Activated CD4-positive, alpha-beta T cell treated with anti-CD3 and anti-CD28 coated beads for 24 hours (primary cell): ENCODE measurements around the gene RAB40B.
"Not testable (repeated sequence)": the region's sequence is repeated elsewhere in the genome, so short reads cannot be mapped to it uniquely, and the experiment has no call there.

Experiments used
- DNase-seq, 2 donors: peaks; one replicate each; pipeline ENCODE4 v3.0.0-alpha.2; 2020; ENCODE audit warnings: low read depth in 2 of 2

RAB40B gene, protein sequence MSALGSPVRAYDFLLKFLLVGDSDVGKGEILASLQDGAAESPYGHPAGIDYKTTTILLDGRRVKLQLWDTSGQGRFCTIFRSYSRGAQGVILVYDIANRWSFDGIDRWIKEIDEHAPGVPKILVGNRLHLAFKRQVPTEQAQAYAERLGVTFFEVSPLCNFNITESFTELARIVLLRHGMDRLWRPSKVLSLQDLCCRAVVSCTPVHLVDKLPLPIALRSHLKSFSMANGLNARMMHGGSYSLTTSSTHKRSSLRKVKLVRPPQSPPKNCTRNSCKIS

GRCh38 chr17:82698065-82698973 lies at the start of gene RAB40B:
Gene RAB40B, minus strand, starts transcription at chr17:82698698. Its CDS starts 102 bp downstream, at chr17:82698596.
- DNase-seq: peak; percentile 95 to 96

GRCh38 chr17:82745524-82745923 lies 47.0 kb upstream of the RAB40B start:
- no peak for DNase-seq

GRCh38 chr17:82744736-82745135 lies 46.2 kb upstream of the RAB40B start:
- not testable (repeated sequence) for DNase-seq

GRCh38 chr17:82743344-82744219 lies 45.1 kb upstream of the RAB40B start:
- no peak for DNase-seq

- no peak for DNase-seq
Observed at GRCh38 chr17:82740906-82741759, 42.6 kb upstream of the RAB40B start.

GRCh38 chr17:82737967-82738877 lies 39.7 kb upstream of the RAB40B start:
- no peak for DNase-seq

- DNase-seq: no peak
Observed at GRCh38 chr17:82736511-82737185, 38.1 kb upstream of the RAB40B start.

- no peak for DNase-seq
Observed at GRCh38 chr17:82734987-82735866, 36.7 kb upstream of the RAB40B start, which contains the start of gene FN3K. Gene FN3K, plus strand, starts transcription at chr17:82735615. Its CDS starts 22 bp downstream, at chr17:82735637.

DNA sequence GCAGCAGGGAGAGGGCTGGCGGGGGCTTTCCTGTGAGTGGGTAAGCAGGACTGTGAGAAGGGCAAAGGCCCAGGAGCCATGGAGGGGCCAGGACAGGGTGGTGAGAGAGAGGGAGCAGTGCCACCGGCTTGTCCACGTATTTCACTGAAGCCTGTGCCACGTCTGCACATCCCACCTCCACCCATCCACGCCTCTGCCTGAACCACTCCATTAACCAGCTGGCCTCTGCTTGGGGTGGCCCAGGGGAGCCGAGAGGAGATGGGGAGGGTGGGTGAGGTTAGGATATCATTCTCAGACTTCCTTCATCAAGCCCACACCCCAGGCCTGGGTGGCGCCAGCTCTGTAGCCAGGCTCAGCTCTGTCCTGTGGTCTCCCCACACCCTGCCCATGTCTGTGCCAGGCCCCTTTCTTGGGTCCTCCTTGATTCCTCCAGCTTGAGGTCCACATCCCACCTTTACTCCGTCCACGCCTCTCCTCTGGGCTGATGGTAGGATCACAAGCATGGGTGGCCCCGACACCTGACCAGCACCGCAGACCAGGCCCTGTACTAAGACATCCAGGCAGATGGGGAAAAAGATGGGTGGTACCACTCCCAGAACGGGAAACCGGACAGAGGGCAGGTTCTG lies 33.7 kb upstream of the RAB40B start:
- no peak for DNase-seq

DNA sequence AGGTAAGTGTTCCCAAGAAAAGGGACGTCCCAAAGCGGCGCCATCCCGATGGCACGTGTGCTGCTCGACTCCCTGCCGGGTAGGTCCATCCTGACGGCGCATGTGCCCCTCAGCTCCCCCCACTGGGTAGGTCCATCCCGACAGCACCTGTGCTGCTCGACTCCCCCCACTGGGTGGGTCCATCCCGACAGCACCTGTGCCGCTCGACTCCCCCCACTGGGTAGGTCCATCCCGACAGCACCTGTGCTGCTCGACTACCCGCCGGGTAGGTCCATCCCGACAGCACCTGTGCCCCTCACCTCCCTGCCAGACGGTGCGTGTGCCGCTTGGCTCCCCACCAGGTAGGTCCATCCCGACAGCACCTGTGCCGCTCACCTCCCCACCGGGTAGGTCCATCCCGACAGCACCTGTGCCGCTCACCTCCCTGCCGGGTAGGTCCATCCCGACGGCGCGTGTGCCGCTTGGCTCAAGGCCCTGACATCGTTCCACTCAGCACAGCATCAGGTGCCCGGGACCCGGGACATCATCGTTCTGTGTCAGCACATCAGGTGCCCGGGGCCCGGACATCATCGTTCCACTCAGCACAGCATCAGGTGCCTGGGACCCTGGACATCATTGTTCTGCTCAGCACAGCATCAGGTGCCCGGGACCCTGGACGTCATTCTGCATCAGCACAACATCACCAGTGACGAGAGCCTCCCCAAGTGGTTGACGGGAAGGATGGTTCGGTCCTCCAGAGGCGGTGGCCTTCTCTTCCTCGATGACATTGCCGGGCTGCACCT lies 31.2 kb upstream of the RAB40B start:
- DNase-seq: no peak

- DNase-seq: no peak
Observed at GRCh38 chr17:82726427-82726826, 27.9 kb upstream of the RAB40B start.

GRCh38 chr17:82723169-82723807 lies 24.8 kb upstream of the RAB40B start:
- DNase-seq: no peak

- no peak for DNase-seq
Observed at GRCh38 chr17:82722341-82723013, 24.0 kb upstream of the RAB40B start.

DNA sequence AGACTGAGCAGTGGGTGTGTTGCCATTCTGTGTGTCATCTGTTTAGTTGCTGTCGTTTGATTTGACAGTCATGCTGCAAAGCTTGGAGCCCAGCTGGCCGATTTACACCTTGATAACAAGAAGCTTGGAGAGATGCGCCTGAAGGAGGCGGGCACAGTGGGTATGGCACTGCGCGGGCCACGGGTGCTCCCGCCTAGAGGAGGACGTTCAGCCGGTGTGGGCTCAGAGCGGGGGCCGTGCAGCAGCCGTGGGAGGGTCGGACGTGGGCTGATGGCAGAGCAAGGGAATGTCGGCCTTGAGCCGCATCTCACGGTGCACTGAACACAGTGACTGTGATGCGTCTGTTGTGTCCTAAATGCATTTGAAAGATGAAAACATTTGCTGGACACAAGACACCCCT lies 21.7 kb upstream of the RAB40B start:
- DNase-seq: no peak

DNA sequence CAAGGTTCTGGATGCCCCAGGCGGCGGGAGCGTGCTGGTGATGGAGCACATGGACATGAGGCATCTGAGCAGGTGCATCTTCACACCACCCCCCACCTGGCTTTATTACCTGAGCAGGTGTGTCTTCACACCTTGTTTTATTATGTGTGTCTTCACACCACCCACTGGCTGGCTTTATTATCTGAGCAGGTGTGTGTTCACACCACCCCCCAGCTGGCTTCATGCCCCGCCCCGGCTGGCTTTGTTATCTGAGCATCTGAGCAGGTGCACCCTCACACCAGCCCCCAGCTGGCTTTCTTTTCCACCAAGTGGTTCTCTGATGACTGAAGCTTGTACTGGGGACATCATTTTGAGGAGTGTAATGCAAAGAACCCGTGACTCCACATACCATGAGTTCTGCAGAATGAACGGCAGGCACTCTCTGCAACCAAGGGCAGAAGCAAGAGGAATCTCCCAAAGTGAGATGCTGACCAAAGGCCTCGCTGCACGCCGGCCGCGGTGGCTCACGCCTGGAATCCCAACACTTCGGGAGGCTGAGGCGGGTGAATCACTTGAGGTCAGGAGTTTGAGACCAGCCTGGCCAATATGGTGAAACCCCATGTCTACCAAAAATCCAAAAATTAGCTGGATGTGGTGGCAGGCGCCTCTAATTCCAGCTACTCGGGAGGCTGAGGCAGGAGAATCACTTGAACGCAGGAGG lies 20.6 kb upstream of the RAB40B start:
- DNase-seq: no peak
